Uterus (tissue), 2 donors: ENCODE results near the gene COX10.

Experiments
- POLR2A ChIP-seq, 2 donors: fragments of 450-650 bp; IDR thresholded peaks; one replicate each; pipeline ENCODE4 v1.6.1; 2016; ENCODE audit warnings: antibody characterized with exemption in 2 of 2, mild to moderate bottlenecking in 1 of 2, moderate library complexity in 1 of 2
- TF ChIP-seq, protein P1 (sequence below), 4 experiments: fragments of 200-600 bp in 2 of 4; fragments of 450-650 bp in 2 of 4; sonication (generic) in 2 of 4; IDR thresholded peaks; one replicate each; pipeline ENCODE4 v1.5.1; 2016 to 2019; ENCODE audit warnings: antibody characterized with exemption in 4 of 4, mild to moderate bottlenecking in 2 of 4, moderate library complexity in 1 of 4

DNA sequence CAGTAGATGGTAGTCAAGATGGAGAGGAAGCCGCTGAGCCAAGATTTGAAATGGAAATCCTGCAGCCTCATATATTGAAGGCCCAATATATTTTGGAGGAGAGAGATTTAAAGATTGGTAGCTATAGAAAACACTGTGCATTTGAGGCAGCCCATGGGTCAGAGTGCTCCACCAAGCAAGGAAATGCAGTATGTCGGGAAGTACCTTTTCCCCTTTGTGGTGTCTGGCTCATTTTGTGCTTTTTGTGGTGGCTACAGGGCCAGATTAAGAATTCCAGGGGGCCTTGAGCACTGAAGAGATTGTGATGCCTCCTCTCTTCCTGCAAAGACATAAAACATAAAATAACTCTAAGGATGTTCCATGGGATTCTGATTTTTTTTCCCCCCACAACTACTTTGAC lies 127.8 kb downstream of the COX10 start:
- TF ChIP-seq, protein P1, sequence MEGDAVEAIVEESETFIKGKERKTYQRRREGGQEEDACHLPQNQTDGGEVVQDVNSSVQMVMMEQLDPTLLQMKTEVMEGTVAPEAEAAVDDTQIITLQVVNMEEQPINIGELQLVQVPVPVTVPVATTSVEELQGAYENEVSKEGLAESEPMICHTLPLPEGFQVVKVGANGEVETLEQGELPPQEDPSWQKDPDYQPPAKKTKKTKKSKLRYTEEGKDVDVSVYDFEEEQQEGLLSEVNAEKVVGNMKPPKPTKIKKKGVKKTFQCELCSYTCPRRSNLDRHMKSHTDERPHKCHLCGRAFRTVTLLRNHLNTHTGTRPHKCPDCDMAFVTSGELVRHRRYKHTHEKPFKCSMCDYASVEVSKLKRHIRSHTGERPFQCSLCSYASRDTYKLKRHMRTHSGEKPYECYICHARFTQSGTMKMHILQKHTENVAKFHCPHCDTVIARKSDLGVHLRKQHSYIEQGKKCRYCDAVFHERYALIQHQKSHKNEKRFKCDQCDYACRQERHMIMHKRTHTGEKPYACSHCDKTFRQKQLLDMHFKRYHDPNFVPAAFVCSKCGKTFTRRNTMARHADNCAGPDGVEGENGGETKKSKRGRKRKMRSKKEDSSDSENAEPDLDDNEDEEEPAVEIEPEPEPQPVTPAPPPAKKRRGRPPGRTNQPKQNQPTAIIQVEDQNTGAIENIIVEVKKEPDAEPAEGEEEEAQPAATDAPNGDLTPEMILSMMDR (IDR thresholded peaks at IDR 0.05) = no peak
- TF ChIP-seq POLR2A (IDR thresholded peaks at IDR 0.05) = no peak
